ENCODE measurements around the gene SLC25A40.
"Not testable (repeated sequence)": the region's sequence is repeated elsewhere in the genome, so short reads cannot be mapped to it uniquely, and the experiment has no call there.

Gene SLC25A40

DNA sequence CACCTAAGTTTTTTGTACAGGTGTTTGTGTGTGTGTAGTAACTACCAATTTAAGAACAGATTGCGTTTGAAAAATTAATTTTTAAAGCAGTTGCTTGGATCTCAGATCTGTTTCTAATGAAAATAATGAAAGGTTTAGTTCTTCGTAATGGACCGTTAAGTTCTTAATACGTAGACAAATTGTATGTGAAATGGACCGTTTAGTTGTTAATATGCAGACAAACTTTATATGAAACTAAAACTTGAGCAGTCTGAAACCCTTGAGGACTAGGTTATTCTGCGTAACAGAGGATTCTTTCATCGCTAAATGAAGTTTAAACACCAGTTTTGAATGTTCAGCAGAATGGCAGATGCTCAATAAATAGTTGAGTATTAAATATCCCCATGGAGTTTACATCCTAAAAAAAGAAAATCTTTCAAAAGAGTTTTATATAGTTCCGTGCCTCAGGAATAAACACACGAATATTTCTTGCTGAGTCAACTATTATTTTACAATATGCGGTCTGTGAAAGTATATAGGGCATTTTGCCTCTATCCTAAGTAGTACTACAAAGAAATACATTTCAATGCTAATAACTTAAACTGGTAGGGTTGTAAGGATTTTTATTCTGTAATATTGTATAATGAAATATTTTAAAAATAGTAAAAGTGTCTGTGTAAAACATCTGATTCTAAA is 1.3 kb upstream of the SLC25A40 start:
- peak overlapping the region; percentile 79 for H3K4me3 ChIP-seq (ENCODE audit: low read length)
- DNase-seq (ENCODE audit: low read depth), result no peak
- TF ChIP-seq, protein P1, sequence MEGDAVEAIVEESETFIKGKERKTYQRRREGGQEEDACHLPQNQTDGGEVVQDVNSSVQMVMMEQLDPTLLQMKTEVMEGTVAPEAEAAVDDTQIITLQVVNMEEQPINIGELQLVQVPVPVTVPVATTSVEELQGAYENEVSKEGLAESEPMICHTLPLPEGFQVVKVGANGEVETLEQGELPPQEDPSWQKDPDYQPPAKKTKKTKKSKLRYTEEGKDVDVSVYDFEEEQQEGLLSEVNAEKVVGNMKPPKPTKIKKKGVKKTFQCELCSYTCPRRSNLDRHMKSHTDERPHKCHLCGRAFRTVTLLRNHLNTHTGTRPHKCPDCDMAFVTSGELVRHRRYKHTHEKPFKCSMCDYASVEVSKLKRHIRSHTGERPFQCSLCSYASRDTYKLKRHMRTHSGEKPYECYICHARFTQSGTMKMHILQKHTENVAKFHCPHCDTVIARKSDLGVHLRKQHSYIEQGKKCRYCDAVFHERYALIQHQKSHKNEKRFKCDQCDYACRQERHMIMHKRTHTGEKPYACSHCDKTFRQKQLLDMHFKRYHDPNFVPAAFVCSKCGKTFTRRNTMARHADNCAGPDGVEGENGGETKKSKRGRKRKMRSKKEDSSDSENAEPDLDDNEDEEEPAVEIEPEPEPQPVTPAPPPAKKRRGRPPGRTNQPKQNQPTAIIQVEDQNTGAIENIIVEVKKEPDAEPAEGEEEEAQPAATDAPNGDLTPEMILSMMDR (IDR thresholded peaks at IDR 0.05; ENCODE audit: insufficient read depth, low read depth, low read length, missing control alignments), result no peak

DNA sequence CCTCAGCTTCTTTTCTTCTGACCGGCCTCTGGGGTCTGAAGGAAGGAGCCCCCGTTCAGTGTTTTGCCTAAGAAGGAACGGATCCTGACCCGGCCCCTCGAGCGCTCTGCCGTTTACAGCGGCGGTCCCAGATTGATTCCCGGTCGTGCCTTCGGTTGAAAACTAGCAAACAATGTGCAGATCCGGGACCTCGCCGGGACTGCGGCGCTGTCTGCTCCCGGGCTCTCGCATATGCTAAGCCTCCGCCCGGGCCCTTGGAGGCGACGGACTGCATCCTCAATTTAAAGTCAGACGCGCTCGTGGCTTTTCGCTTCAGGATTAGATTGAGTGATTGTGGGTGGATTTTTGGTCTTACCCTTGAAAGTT is 692 bp upstream of the SLC25A40 start:
- TF ChIP-seq, protein P1 (IDR thresholded peaks at IDR 0.05; ENCODE audit: insufficient read depth, low read depth, low read length, missing control alignments), result no peak
- peak overlapping the region; percentile 79 for H3K4me3 ChIP-seq (ENCODE audit: low read length)
- DNase-seq (ENCODE audit: low read depth), result peak; percentile 71

DNA sequence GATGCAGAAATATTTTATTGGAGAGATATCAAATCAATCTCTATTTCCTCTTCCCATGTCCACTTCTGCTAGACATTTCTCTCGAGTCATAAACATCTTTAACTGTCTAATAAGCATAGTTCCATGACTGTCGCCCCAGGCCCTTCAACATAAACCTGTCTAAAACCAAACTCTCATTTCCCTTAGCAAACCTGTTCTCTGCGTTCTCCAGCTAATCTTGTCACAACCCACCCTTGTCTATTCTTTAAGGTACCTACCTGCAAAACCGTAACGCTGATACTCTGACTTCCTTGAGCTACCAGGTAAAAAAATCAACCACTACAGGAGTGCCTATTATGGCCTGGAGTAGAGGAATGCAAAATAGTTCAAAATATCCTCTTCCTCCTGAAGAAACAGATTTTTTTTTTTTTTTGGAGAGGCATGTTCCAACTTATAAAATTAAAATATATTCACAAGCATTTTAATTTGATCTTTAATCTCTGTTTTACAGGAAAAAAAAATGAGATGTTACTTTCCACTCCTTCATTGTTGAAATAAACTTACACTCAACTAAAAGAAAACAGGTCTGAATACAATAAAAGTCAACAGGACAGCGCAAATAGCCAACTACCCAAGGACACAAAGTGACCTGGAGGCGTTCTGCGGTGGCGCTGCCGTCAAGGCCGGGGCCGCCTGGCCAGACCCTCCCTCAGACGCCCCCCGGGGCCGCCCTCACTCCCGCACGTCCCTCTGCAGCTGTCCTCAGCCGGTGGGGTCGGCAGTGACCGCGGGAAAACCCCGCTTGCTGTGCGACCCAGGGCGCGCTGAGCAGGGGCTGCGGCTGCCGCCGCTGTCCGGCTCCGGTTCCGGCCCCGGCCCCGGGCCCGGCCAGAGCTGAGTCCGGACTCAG is 765 bp downstream of the SLC25A40 start:
- peak overlapping the region; percentile 79 for H3K4me3 ChIP-seq (ENCODE audit: low read length)
- DNase-seq (ENCODE audit: low read depth), result peak; percentile 18
- TF ChIP-seq, protein P1 (IDR thresholded peaks at IDR 0.05; ENCODE audit: insufficient read depth, low read depth, low read length, missing control alignments), result no peak

DNA sequence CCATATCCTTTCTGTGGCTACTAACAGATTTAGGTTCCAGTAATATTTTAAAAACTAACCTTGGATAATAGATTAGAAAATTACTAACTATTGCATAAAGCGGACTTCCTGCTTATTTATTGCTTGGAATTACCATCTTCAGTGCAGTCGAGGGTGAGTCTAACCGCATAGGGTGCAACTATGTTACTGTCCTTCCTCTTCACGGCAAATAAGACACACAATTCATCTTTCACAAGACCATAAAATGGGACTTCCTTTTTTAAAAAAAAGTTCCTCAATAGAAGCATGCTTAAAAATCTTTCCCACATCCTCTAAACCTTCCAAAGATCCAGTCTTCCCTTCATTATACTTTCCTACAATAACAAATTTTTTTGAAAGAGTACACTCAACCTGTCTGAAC is 2.1 kb downstream of the SLC25A40 start:
- TF ChIP-seq, protein P1 (IDR thresholded peaks at IDR 0.05; ENCODE audit: insufficient read depth, low read depth, low read length, missing control alignments), result no peak
- no peak overlapping the region for H3K4me3 ChIP-seq (ENCODE audit: low read length)
- DNase-seq (ENCODE audit: low read depth), result no peak

DNA sequence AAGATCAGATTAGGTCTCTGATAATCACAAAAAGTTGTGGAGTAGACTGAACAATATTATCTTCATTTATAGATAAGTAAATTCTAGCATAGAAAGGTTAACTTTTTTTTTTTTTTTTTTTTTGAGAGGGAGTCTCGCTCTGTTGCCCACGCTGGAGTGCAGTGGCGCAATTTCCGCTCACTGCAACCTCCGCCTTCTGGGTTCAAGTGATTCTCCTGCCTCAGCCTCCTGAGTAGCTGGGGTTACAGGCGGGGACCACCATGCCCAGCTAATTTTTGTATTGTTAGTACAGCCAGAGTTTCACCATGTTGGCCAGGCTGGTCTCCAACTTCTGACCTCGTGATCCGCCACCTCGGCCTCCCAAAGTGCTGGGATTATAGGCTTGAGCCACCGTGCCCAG is 2.8 kb downstream of the SLC25A40 start:
- H3K4me3 ChIP-seq (ENCODE audit: low read length); DNase-seq (ENCODE audit: low read depth): not testable (repeated sequence)

DNA sequence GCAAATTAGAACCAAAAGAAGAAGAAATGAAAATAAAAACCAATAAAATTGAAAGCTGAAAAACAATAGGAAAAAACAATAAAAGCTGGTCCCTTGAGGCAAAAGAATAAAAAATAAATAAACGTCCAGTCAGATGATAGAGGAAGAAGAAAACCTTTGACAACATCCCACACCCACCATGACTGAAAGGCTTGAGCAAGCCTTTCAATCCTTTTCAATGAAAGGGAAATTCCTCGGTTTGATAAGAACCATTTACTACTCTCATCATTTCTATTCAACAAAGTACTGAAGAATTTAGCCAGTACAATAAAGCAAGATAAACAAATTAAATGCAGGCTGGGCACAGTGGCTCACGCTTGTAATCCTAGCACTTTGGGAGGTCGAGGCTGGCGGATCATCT is 3.8 kb downstream of the SLC25A40 start:
- TF ChIP-seq, protein P1 (IDR thresholded peaks at IDR 0.05; ENCODE audit: insufficient read depth, low read depth, low read length, missing control alignments), result no peak
- no peak for DNase-seq (ENCODE audit: low read depth)
- no peak overlapping the region for H3K4me3 ChIP-seq (ENCODE audit: low read length)

DNA sequence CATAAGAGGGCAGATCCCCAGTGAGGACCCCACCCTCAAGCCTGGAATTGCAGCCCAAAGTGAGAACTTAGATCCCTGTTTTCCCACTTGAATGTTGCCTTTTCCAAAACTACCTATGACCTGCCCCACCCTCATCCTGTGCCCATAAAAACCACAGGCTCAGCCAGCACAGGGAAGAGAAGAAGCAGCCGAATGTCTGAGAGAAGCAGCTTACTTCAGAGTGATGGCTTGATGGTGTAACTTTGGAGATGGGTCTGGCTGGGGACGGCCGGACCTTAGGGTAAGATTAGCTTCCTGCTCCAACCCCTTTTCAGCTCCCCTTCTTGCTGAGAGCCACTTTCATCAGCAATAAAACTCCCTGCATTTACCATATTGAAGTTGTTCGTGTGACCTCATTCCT is 5.7 kb downstream of the SLC25A40 start:
- DNase-seq (ENCODE audit: low read depth), result no peak
- H3K4me3 ChIP-seq (ENCODE audit: low read length), result no peak overlapping the region
- TF ChIP-seq, protein P1 (IDR thresholded peaks at IDR 0.05; ENCODE audit: insufficient read depth, low read depth, low read length, missing control alignments), result no peak

DNA sequence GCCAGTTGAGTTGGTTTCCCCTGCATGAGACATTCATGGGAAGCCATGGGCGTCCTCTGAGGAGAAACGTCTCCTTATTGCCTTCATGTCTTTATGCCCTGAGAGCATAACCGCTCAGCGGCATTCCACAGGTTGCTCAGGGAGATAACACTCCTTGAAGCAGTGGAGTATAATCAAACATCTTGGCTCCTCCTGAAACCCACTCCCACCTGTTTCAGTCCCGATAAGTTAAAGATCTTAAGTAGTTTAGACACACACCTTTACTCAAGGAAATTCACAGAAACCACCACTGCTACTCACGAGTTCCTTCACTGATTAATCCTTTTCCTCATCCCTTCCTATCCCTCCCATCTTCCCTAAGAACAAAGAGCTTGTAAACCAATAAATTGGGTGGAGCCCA is 9.6 kb downstream of the SLC25A40 start:
- DNase-seq (ENCODE audit: low read depth); H3K4me3 ChIP-seq (ENCODE audit: low read length): not testable (repeated sequence)

Data from epithelial cell of esophagus (primary cell).